ENCODE data around the gene RAMP3. TPM values are rescaled to one million over a fixed set of nuclear protein-coding genes. Genes with fewer than 3 reads are reported as not detected.
A peak's percentile ranks its signal among the peaks of the same experiment; 100 is the strongest.

The RAMP3 gene
- total RNA-seq, 4 donors from 2014 or later = 9.6 to 39.3 (median 33.2) TPM

DNA sequence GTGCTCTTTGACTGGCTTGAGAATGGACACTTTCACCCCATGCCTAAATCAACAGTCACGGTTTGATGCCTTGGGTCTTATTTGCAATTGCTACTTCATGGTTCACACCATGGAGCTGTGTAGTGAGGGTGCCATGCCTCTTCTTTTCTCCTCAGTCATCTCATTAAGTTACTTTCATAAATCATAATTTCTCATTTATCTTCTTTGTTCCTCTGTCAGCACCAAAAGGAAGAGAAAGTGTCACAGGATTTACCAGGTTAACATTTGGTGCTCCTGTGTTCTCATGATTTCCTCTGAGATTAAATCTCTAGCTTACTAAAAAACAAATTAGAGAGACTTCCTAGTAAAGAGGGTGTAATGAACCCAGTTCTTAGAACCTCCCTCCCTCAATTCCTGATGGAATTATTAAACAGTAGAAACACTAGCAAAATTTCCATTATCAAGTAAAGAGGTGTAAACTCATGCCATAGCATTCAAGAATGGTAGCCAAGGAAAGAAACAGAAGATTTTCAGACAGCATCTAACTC, 75.7 kb downstream of the RAMP3 start:
- ATAC-seq (no peak), DNase-seq (no peak)
- no peak overlapping the region for H3K4me3 ChIP-seq
- TF ChIP-seq POLR2A (IDR thresholded peaks at IDR 0.05) = no peak
- TF ChIP-seq CTCF (IDR thresholded peaks at IDR 0.05 in 4 of 5, conservative IDR thresholded peaks at IDR 0.05 in 1 of 5) = no peak
- H3K27ac ChIP-seq = peak overlapping the region in 1 of 4 donors; percentile 1
- H3K4me1 ChIP-seq = peaks cover 0 to 8% of the 10 kb centered on the region in 2 donors
- intact Hi-C loops (cut with DNase I; ENCODE audit: low total_unique reads) (no loop called here), in situ Hi-C loops (cut with MboI; ENCODE audit: low sequenced_read_pairs in 4 of 4) (no loop called here)
- H3K9me3 ChIP-seq = no peaks in the 10 kb centered on the region
- H3K27me3 ChIP-seq = peaks cover 0 to 2% (median 0%) of the 10 kb centered on the region in 3 donors
- H3K36me3 ChIP-seq = no peaks in the 10 kb centered on the region

Other genes starting within 250 kb of the RAMP3 start
- gene MYO1G, start 178.8 kb upstream of the RAMP3 start, total RNA-seq = 1 to 10 TPM in 2 of 4 donors, under 1 TPM in 1, not detected in 1; 0.61 to 1.4 (median 1.3) TPM
- gene CCM2, start 157.6 kb upstream of the RAMP3 start, total RNA-seq = 10 to 100 TPM; 37.7 to 61.8 (median 47.4) TPM
- gene NACAD, start 68.8 kb upstream of the RAMP3 start, total RNA-seq = 1 to 10 TPM in 2 of 4 donors, under 1 TPM in 2; 0.46 to 1.5 (median 1.1) TPM
- gene TBRG4, start 46.1 kb upstream of the RAMP3 start, total RNA-seq = 100 to 1,000 TPM in 1 of 4 donors, 10 to 100 TPM in 3; 74.3 to 105 (median 92.7) TPM